ENCODE measurements around the gene ETHE1. TPM values are rescaled to one million over a fixed set of nuclear protein-coding genes. Genes with fewer than 3 reads are reported as not detected.
"Not testable (repeated sequence)": the region's sequence is repeated elsewhere in the genome, so short reads cannot be mapped to it uniquely, and the experiment has no call there.

ETHE1 gene
- polyA plus RNA-seq, 2 of the 4 experiments (the other 2 are of a cell fraction) = 37.3 to 58.9 TPM

GRCh38 chr19:43518051-43518450 lies 8.9 kb downstream of the ETHE1 start:
- 70% methylated on average over 4 of the region's 4 CpGs for WGBS (ENCODE audit: missing lambda C conversion rate)
- ATAC-seq = no peak
- ChIA-PET CTCF (interaction anchor here (0.6 to 12.2 kb wide), 12 partner anchors 10 to 414 kb away, joined by 3 to 462 read pairs (median 6); partner anchors contain the start of genes PHLDB3 and ZNF575), POLR2A (interaction anchor here (0.6 to 0.9 kb wide), 2 partner anchors 14 to 15 kb away, joined by 3 read pairs; partner anchors contain the start of gene ZNF575)
- no peak overlapping the region for H3K4me2 ChIP-seq
- TF ChIP-seq HOXB13 (CRISPR knock-in tag; IDR thresholded peaks at IDR 0.05; ENCODE audit: low read depth) (no peak), ZC3H11A (IDR thresholded peaks at IDR 0.05) (no peak), MAZ (IDR thresholded peaks at IDR 0.05; ENCODE audit: borderline replicate concordance, low read depth, low read length) (no peak), CTCF (IDR thresholded peaks at IDR 0.05) (no peak), CBX2 (IDR thresholded peaks at IDR 0.05; ENCODE audit: borderline replicate concordance, low read depth) (no peak), MAFK (IDR thresholded peaks at IDR 0.05; ENCODE audit: partially characterized antibody) (no peak), NR3C1 (IDR thresholded peaks at IDR 0.05) (no peak), EHF (CRISPR knock-in tag; IDR thresholded peaks at IDR 0.05) (no peak), KDM1A (IDR thresholded peaks at IDR 0.05; ENCODE audit: low read depth) (no peak), HES2 (IDR thresholded peaks at IDR 0.05) (no peak), ZFP36 (IDR thresholded peaks at IDR 0.05; ENCODE audit: borderline replicate concordance, partially characterized antibody) (no peak), HEYL (CRISPR knock-in tag; IDR thresholded peaks at IDR 0.05) (no peak), RNF2 (IDR thresholded peaks at IDR 0.05; ENCODE audit: borderline replicate concordance, low read depth) (no peak), BHLHE40 (IDR thresholded peaks at IDR 0.05; ENCODE audit: low read depth, low read length) (no peak), FOSB (CRISPR knock-in tag; IDR thresholded peaks at IDR 0.05) (no peak), FOSL2 (IDR thresholded peaks at IDR 0.05) (no peak), FOSL2 (CRISPR knock-in tag; IDR thresholded peaks at IDR 0.05) (no peak), HOXB5 (CRISPR knock-in tag; IDR thresholded peaks at IDR 0.05) (no peak)
- peaks cover 8% of the 10 kb centered on the region; the same call in 2 of the 3 replicates for H3K4me1 ChIP-seq
- FAIRE-seq = no peak
- no peak overlapping the region for H3K4me3 ChIP-seq
- no peak for DNase-seq (ENCODE audit: low read depth in 1 of 2, low spot score in 1 of 2)
- H3K9me3 ChIP-seq = no peaks in the 10 kb centered on the region
- H3K27ac ChIP-seq = no peak overlapping the region

GRCh38 chr19:43512399-43512798 lies 14.6 kb downstream of the ETHE1 start:
- H3K4me1 ChIP-seq; H3K9me3 ChIP-seq; DNase-seq (ENCODE audit: low read depth in 1 of 2, low spot score in 1 of 2); POLR2A ChIA-PET; H3K4me2 ChIP-seq; FAIRE-seq; ATAC-seq; H3K4me3 ChIP-seq; H3K27ac ChIP-seq: not testable (repeated sequence)
- CTCF ChIA-PET = interaction anchor here (1.8 to 2.2 kb wide), 2 partner anchors 14 to 66 kb away, joined by 4 to 13 read pairs; no protein-coding TSS in a partner anchor

GRCh38 chr19:43511324-43511723 lies 15.7 kb downstream of the ETHE1 start:
- TF ChIP-seq TFCP2L1 (CRISPR knock-in tag; IDR thresholded peaks at IDR 0.05) (no peak), CEBPB (IDR thresholded peaks at IDR 0.05) (no peak)
- Histone ChIP-seq H3K27ac (no peak overlapping the region), H3K4me2 (no peak overlapping the region), H3K9me3 (no peaks in the 10 kb centered on the region), H3K4me1 (no peaks in the 10 kb centered on the region), H3K4me3 (no peak overlapping the region)
- ChIA-PET CTCF (interaction anchor here (0.9 to 8.9 kb wide), 4 partner anchors 9 to 78 kb away, joined by 3 to 85 read pairs (median 44); no protein-coding TSS in a partner anchor), POLR2A (no interaction called here)
- no peak for FAIRE-seq
- WGBS (ENCODE audit: missing lambda C conversion rate) = 86% methylated on average over 4 of the region's 5 CpGs
- DNase-seq (ENCODE audit: low read depth in 1 of 2, low spot score in 1 of 2) = no peak
- no peak for ATAC-seq

GRCh38 chr19:43510713-43511112 lies 16.3 kb downstream of the ETHE1 start:
- H3K4me3 ChIP-seq = no peak overlapping the region
- no peak overlapping the region for H3K4me2 ChIP-seq
- 96% methylated on average over 9 of the region's 9 CpGs for WGBS (ENCODE audit: missing lambda C conversion rate)
- no peaks in the 10 kb centered on the region for H3K4me1 ChIP-seq
- ChIA-PET POLR2A (no interaction called here), CTCF (interaction anchor here (0.6 to 8.9 kb wide), 6 partner anchors 9 to 168 kb away, joined by 3 to 85 read pairs (median 4); no protein-coding TSS in a partner anchor)
- DNase-seq (ENCODE audit: low read depth in 1 of 2, low spot score in 1 of 2) (no peak), FAIRE-seq (no peak), ATAC-seq (no peak)
- H3K27ac ChIP-seq = no peak overlapping the region
- no peaks in the 10 kb centered on the region for H3K9me3 ChIP-seq
- no peak for TF ChIP-seq HOXB5 (CRISPR knock-in tag; IDR thresholded peaks at IDR 0.05)
- no peak for TF ChIP-seq CEBPB (IDR thresholded peaks at IDR 0.05)
- no peak for TF ChIP-seq MAZ (IDR thresholded peaks at IDR 0.05; ENCODE audit: borderline replicate concordance, low read depth, low read length)
- TF ChIP-seq CBX2 (IDR thresholded peaks at IDR 0.05; ENCODE audit: borderline replicate concordance, low read depth) = no peak
- TF ChIP-seq CBX8 (IDR thresholded peaks at IDR 0.05) = no peak
- no peak for TF ChIP-seq RARB (CRISPR knock-in tag; IDR thresholded peaks at IDR 0.05)
- no peak for TF ChIP-seq ZFP36 (IDR thresholded peaks at IDR 0.05; ENCODE audit: borderline replicate concordance, partially characterized antibody)
- no peak for TF ChIP-seq CTCF (IDR thresholded peaks at IDR 0.05)
- no peak for TF ChIP-seq SMC3 (IDR thresholded peaks at IDR 0.05)
- no peak for TF ChIP-seq USF2 (IDR thresholded peaks at IDR 0.05)
- no peak for TF ChIP-seq NPAS2 (CRISPR knock-in tag; IDR thresholded peaks at IDR 0.05; ENCODE audit: borderline replicate concordance)
- TF ChIP-seq BHLHE40 (IDR thresholded peaks at IDR 0.05; ENCODE audit: low read depth, low read length) = no peak
- TF ChIP-seq PHF8 (IDR thresholded peaks at IDR 0.05; ENCODE audit: borderline replicate concordance, low read depth) = no peak
- TF ChIP-seq FOSB (CRISPR knock-in tag; IDR thresholded peaks at IDR 0.05) = no peak
- no peak for TF ChIP-seq JUN (IDR thresholded peaks at IDR 0.05)
